ENCODE results near the gene KIAA0753.

KIAA0753 gene

GRCh38 chr17:6544011-6544370 is 96.5 kb downstream of the KIAA0753 start:
- H3K4me3 ChIP-seq (replicated peaks in 1 of 2; ENCODE audit: low read depth in 2 of 2, low read length in 2 of 2), result no peak overlapping the region
- DNase-seq (ENCODE audit: low read depth in 2 of 2), result no peak
- no peak for TF ChIP-seq CTCF (IDR thresholded peaks at IDR 0.05; ENCODE audit: low read depth, low read length)

GRCh38 chr17:6543079-6544010 is 97.2 kb downstream of the KIAA0753 start:
- no peak for DNase-seq (ENCODE audit: low read depth in 2 of 2)
- TF ChIP-seq CTCF (IDR thresholded peaks at IDR 0.05; ENCODE audit: low read depth, low read length), result no peak

GRCh38 chr17:6542577-6542976 is 97.9 kb downstream of the KIAA0753 start:
- DNase-seq (ENCODE audit: low read depth in 2 of 2), result no peak
- no peak for TF ChIP-seq CTCF (IDR thresholded peaks at IDR 0.05; ENCODE audit: low read depth, low read length)
- H3K4me3 ChIP-seq (replicated peaks in 1 of 2; ENCODE audit: low read depth in 2 of 2, low read length in 2 of 2), result no peak overlapping the region

More at GRCh38 chr17:6543079-6544010, 97.2 kb downstream of the KIAA0753 start:
- no peak overlapping the region for H3K4me3 ChIP-seq (replicated peaks in 1 of 2; ENCODE audit: low read depth in 2 of 2, low read length in 2 of 2)

- no peak overlapping the region for H3K4me3 ChIP-seq (replicated peaks in 1 of 2; ENCODE audit: low read depth in 2 of 2, low read length in 2 of 2)
- TF ChIP-seq CTCF (IDR thresholded peaks at IDR 0.05; ENCODE audit: low read depth, low read length), result no peak
- DNase-seq (ENCODE audit: low read depth in 2 of 2), result no peak
Measured at GRCh38 chr17:6541886-6542285, 98.6 kb downstream of the KIAA0753 start.

GRCh38 chr17:6539871-6540270 is 100.6 kb downstream of the KIAA0753 start:
- no peak for DNase-seq (ENCODE audit: low read depth in 2 of 2)
- no peak for TF ChIP-seq CTCF (IDR thresholded peaks at IDR 0.05; ENCODE audit: low read depth, low read length)
- no peak overlapping the region for H3K4me3 ChIP-seq (replicated peaks in 1 of 2; ENCODE audit: low read depth in 2 of 2, low read length in 2 of 2)

- H3K4me3 ChIP-seq (replicated peaks in 1 of 2; ENCODE audit: low read depth in 2 of 2, low read length in 2 of 2), result no peak overlapping the region
- TF ChIP-seq CTCF (IDR thresholded peaks at IDR 0.05; ENCODE audit: low read depth, low read length), result no peak
- no peak for DNase-seq (ENCODE audit: low read depth in 2 of 2)
Measured at GRCh38 chr17:6536566-6537065, 103.9 kb downstream of the KIAA0753 start.

Measured in cardiac fibroblast (primary cell).